AG20443 (cell line): ENCODE data around the gene HECTD3.
A peak's percentile ranks its signal among the peaks of the same experiment; 100 is the strongest.
"Not testable (repeated sequence)": the region's sequence is repeated elsewhere in the genome, so short reads cannot be mapped to it uniquely, and the experiment has no call there.

Source experiments
- DNase-seq: peaks from one replicate; pipeline ENCODE4 v3.0.0; 2012; ENCODE audit warnings: low spot score, mixed read lengths

Gene HECTD3

GRCh38 chr1:45014321-45015028 lies 3.4 kb upstream of the HECTD3 start:
- DNase-seq = peak; percentile 83

DNA sequence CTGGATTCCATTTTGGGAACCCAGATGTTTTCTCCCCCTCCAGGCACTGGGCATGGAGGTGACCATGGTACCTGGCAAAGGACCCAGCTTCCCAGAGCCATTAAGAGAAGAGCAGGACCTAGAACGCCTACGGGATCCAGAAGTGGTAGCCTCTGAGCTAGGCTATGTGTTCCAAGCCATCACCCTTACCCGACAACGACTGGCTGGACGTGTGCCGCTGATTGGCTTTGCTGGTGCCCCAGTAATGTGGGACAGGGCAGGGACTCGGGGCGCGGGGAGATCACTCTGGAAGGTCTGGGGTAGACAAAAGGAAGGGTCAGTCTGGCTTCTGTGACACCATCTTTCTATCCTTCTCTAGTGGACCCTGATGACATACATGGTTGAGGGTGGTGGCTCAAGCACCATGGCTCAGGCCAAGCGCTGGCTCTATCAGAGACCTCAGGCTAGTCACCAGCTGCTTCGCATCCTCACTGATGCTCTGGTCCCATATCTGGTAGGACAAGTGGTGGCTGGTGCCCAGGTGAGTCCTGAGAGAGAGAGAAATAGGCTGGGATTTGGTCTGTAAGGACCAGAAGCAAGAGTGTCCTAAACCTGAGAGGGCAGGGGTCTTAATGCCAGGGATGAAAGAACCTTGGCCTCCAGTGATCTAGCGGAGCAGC lies 2.6 kb upstream of the HECTD3 start:
- DNase-seq = no peak

- DNase-seq = peak; percentile 78
These were observed 1.6 kb upstream of the HECTD3 start for GRCh38 chr1:45012639-45013278.

DNA sequence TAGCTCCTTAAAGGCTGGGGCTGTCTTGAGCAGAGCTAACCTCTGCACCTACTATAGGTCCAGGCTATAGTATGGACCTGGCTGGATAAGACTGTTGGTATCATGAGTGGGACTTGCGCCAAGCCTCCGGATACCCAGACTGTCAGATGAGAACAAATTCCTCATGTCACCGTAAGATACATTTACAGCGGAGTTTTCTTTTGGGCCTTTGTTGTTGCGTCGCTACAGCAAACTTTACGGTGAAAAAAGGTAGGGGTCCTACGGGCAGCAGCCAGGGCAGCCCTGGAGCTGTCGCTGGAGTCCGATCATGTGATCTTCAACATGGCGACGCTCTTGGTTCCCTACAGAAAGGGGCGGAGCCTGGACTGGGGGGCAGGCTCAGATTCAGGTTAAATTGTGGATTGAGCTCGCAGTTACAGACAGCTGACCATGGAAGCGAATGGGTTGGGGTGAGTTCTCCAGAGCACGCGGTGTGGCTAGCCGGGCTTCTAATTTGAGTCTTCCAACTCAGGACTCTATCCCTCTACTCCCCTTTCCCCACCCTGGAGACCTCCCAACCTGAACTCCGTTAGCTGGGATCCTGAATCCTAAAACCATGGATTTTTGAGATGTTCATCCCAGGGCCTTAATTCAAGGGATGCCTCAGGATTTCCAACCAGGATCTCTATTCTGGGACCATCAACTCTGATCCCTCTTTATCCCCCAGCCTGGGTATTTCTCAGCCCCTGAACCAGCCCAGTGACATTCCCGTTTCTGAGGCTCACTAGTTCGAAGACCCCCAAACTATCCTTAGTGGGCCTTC lies 914 bp upstream of the HECTD3 start, which contains the start of gene UROD:
Gene UROD, plus strand, starts transcription at position 418 of the 802 bp plus-strand sequence. Its CDS starts 12 bp downstream, at position 430.
- peak; percentile 97 for DNase-seq

GRCh38 chr1:45009956-45010854 lies 919 bp downstream of the HECTD3 start:
- DNase-seq = peak; percentile 55

GRCh38 chr1:45009296-45009865 lies 1.7 kb downstream of the HECTD3 start:
- DNase-seq = no peak

DNA sequence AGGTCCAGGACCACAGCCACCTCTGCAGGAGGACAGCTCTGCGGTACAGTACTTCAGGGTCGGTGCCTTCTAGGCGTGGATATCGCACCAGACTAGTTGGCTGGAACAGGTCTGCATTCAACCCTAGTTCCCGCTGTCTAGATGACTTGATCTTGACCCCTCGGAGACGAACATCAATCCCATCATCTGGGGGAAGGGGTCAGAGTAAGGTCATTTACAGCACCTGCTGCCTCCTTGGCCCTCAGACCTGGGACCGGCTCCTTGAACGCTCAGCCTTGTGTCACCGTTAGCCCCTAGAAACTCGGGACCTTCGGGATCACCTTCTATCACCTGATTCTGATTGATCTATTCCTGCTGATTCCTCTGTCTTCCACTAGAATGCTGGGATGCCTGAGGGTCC lies 2.6 kb downstream of the HECTD3 start:
- DNase-seq = no peak

GRCh38 chr1:45008076-45008475 lies 3.0 kb downstream of the HECTD3 start:
- DNase-seq = no peak

- no peak for DNase-seq
These were observed 3.8 kb downstream of the HECTD3 start for GRCh38 chr1:45007311-45007710.

- no peak for DNase-seq
These were observed 5.4 kb downstream of the HECTD3 start for GRCh38 chr1:45005761-45006160.

- no peak for DNase-seq
These were observed 6.7 kb downstream of the HECTD3 start for GRCh38 chr1:45004281-45004920.

DNA sequence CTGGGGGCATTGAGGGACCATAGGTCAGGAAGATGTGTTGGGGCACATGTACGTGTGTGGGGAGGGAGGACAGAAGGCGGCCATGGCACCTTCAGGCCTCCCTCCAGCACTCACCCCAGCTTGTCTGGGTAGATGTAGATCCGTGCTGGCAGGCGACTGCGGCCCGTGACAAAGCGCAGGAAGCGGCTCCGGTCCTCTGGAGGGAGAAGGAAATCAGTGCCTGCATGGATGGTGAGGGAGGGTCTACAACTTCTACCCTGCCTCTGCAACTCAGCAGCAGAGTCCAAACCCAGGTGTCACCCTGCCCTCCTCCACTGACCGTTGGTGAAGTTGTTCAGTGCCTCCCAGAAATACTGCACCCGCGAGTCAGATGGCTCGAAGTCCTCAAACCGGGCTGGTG lies 7.4 kb downstream of the HECTD3 start:
- no peak for DNase-seq

DNA sequence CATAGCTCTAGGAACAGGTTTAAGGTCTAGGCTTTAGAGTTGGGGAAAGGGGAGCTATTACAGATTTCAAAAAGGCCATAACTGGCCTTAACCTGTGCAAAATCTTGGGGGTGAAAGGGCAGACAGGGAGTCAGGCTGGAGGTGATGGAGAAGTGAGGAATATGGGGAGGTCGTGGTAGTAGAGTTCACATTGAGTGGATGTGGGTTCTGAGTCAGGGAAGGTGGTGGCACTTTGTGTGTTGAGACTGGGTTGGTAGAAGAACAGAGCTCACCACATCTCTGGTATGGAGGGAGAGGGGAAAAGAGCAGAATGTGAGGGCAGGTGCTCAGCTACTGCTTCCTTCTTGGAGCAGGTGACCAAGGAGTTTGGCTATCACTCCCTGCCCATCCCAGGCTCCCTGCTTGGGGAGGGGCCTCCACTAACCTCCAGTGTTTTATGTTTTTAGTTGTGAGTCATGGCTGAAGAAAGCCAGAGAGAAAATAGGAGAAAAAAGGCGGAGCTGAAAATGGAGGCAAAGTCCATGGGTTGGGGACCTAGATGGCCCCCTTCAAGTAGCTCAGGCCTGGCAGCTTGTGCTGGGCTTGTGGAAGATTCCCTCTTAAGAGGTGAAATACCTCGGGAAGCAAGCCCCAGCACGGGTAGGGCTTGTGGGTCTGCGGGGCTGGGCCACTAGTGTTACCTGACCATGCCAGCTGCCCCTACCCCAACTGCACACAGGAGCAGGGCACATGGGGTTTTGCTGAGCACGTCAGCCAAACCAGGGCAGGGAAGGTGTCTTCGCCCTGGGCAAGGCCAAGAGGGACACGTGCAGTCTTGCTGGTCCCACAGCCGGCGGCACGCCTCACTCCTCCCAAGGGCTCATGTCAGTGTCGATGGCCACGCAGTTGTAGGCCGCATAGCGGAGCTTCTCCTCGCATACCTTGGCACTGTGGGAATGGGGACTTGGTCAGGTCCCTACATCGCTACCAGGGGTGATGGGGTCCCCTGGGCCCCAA lies 8.2 kb downstream of the HECTD3 start:
- no peak for DNase-seq

DNA sequence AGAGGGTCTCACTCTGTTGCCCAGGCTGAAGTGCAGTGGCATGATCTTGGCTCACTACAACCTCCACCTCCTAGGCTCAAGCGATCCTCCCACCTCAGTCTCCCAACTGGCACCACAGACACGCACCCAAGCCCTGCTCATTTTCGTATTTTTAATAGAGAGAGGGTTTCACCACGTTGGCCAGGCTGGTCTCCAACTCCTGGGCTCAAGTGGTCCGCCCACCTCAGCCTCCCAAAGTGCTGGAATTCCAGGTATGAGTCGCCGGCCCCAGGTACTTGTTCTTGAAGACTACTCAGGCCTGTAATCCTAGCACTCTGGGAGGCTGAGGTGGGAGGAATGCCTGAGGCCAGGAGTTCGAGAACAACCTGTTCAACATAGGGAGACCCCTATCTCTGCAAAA lies 9.5 kb downstream of the HECTD3 start:
- not testable (repeated sequence) for DNase-seq

- no peak for DNase-seq
These were observed 10.1 kb downstream of the HECTD3 start for GRCh38 chr1:45001011-45001481.

- DNase-seq = no peak
These were observed 11.9 kb downstream of the HECTD3 start for GRCh38 chr1:44999232-44999631.

GRCh38 chr1:44995467-44996238 lies 15.5 kb downstream of the HECTD3 start:
- DNase-seq = no peak

DNA sequence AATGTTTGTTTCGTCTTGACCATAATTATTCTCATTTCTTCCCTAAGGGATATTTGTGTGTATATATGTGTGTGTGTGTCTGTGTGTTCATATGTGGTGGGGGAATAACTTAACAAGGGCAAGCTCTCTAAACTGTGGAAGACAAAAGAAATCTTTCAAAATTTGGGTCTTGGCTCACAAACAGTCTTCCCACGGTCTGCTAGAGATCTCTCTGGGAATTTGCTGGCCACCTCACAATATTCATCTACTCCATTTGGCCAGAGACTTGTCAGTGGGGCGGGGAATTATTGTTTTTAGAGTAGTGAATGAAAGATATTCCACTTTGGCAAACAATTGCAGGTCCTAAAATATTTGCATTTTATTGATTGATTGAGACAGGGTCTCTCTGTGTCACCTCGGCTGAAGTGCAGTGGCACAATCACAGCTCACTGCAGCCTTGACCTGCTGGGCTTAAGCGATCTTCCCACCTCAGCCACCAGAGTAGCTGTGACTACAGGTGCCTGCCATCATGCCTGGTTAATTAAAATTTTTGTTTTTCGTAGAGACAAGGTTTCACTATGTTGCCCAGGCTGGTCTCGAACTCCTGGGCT lies 16.7 kb downstream of the HECTD3 start:
- DNase-seq = no peak
